GM13976 (cell line): ENCODE measurements around the gene ZNF567.

Experiments
- DNase-seq: peaks from one replicate; pipeline ENCODE4 v3.0.0; 2012; ENCODE audit warnings: low spot score
- in situ Hi-C: fragments of 300-500 bp; cut with MboI; formaldehyde crosslinking; loops from one replicate; pipeline ENCODE4 v1.12.0; 2022; ENCODE audit warnings: low sequenced_read_pairs, mixed read lengths, inconsistent platforms; ENCODE audit not compliant: unreplicated experiment
- TF ChIP-seq, protein P1 (sequence below): IDR thresholded peaks from 2 replicates; pipeline ENCODE4 v1.5.1; 2012; ENCODE audit warnings: borderline replicate concordance, mild to moderate bottlenecking; ENCODE audit not compliant: insufficient read depth; ENCODE audit errors: extremely low read depth, missing control alignments, control extremely low read depth

The ZNF567 gene

DNA sequence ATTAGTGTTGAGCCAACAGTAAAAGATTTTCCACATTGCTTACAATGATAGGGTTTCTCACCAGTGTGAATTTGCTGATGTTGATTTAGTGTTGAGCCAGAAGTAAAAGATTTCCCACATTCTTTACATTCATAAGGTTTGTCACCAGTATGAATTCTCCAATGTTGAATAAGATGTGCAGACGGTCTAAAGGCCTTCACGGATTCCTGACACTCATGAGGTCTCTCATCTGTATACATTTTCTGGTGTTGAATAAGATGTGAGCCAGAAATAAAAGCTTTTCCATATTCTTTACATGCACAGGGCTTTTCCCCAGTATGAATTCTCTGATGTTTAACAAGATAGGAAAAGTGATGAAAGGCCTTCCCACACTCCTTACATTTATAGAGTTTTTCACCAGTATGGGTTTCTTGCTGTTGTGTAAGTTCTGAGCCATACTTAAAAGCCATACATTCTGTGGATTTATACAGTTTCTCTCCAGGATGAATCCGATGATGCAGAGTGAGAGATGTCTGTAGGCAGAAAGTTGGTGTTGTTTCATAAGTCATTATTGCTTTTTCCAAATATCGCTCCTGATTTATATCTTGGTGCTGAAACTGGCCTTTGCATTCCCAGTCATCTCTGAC is 62.8 kb downstream of the ZNF567 start:
- in situ Hi-C loops = no loop called here
- no peak for DNase-seq
- TF ChIP-seq, protein P1, sequence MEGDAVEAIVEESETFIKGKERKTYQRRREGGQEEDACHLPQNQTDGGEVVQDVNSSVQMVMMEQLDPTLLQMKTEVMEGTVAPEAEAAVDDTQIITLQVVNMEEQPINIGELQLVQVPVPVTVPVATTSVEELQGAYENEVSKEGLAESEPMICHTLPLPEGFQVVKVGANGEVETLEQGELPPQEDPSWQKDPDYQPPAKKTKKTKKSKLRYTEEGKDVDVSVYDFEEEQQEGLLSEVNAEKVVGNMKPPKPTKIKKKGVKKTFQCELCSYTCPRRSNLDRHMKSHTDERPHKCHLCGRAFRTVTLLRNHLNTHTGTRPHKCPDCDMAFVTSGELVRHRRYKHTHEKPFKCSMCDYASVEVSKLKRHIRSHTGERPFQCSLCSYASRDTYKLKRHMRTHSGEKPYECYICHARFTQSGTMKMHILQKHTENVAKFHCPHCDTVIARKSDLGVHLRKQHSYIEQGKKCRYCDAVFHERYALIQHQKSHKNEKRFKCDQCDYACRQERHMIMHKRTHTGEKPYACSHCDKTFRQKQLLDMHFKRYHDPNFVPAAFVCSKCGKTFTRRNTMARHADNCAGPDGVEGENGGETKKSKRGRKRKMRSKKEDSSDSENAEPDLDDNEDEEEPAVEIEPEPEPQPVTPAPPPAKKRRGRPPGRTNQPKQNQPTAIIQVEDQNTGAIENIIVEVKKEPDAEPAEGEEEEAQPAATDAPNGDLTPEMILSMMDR = no peak
